Keratinocyte (primary cell): ENCODE results near the gene DSC3.

Source experiments
- EZH2 ChIP-seq: IDR thresholded peaks from one replicate; pipeline ENCODE4 v1.6.1; 2012; ENCODE audit warnings: inconsistent platforms, mild to moderate bottlenecking, low read length, moderate library complexity
- TF ChIP-seq, protein P1 (sequence below), 3 experiments: IDR thresholded peaks in 1 of 3; conservative IDR thresholded peaks in 1 of 3; optimal IDR thresholded peaks in 1 of 3; 2 replicates in 2 of 3; 3 replicates in 1 of 3; pipeline versions ENCODE3 to v1.5.1; 2011; ENCODE audit warnings: low read length in 3 of 3, mild to moderate bottlenecking in 3 of 3, moderate library complexity in 2 of 3, control low read depth in 1 of 3, inconsistent platforms in 1 of 3; ENCODE audit not compliant: insufficient read depth in 2 of 3; ENCODE audit errors: extremely low read depth in 1 of 3

DNA sequence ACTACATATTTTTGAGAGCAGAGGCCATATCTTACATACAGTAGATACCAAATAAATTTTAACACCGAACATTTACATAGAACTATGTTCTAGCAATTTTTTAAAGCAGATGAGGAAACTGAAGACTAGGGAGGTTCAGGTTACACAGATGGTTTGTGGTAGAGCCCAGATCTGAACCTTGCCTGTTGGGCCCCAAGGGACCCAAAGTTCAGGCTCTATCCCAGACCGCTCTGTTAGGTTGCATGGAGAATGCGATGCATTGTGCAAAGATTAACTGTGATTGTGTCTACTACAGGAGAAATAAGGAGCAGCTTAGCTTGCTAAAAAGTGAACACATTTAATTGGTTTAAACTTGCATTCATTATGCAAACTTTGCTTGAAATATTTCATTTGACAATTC, 16.4 kb upstream of the DSC3 start:
- TF ChIP-seq, protein P1, sequence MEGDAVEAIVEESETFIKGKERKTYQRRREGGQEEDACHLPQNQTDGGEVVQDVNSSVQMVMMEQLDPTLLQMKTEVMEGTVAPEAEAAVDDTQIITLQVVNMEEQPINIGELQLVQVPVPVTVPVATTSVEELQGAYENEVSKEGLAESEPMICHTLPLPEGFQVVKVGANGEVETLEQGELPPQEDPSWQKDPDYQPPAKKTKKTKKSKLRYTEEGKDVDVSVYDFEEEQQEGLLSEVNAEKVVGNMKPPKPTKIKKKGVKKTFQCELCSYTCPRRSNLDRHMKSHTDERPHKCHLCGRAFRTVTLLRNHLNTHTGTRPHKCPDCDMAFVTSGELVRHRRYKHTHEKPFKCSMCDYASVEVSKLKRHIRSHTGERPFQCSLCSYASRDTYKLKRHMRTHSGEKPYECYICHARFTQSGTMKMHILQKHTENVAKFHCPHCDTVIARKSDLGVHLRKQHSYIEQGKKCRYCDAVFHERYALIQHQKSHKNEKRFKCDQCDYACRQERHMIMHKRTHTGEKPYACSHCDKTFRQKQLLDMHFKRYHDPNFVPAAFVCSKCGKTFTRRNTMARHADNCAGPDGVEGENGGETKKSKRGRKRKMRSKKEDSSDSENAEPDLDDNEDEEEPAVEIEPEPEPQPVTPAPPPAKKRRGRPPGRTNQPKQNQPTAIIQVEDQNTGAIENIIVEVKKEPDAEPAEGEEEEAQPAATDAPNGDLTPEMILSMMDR (optimal IDR thresholded peaks at IDR 0.05 in 1 of 3, IDR thresholded peaks at IDR 0.05 in 1 of 3, conservative IDR thresholded peaks at IDR 0.05 in 1 of 3; ENCODE audit: extremely low read depth in 1 of 3, insufficient read depth in 2 of 3, low read length in 3 of 3) = no peak
- TF ChIP-seq EZH2 = no peak
